NCI-H2196 treated with DMSO at 0.1 percent for 48 hours (cell line): ENCODE data around the gene NOTCH2.

ENCODE experiments used
- DNase-seq: peaks from one replicate; lab custom pipeline; 2025; ENCODE audit not compliant: unreplicated experiment; lab: John Stamatoyannopoulos, UW

NOTCH2 gene

DNA sequence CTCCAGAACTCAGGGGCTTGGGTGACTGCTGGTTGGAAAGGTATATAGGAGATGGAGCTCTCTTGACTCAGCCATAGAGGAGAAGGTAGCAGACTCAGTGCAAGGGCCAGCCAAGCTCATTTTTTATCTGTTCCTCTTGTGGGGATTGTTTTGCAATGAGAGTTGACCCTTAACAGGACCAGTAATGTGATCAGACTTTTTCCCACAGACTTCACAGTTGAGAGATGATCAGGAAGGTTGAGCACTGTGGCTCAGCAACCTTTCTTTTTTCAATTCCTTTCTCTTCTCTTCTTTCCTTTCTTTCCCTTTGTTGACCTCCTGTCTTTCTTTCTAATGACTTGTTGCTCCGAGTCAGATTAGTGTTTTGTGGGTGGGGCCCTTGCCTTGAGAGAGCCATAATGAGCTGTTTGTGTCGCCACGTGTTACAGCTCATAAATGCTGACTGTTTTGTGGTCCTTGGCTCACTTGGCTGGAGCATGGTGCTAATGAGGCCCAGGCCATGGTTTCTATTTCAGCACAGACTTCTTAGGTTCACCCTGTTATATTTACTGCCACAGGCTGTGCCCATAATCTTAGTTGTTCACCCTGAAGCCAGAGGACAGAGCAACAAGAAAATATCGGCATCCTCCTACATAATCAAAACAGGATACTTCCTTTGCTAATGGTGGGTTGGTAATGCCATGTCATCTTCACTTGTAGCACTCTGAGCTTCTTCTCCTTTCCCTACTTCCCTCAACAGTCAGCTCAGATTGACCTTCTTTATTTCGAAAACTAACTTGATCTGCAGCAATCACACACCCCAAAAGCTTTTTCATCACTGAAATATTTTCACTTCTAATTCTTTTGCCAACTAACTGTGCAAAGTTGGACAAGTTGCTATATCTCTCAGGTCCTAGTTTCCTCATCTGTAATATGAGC, 187.1 kb downstream of the NOTCH2 start:
- DNase-seq: no peak

DNA sequence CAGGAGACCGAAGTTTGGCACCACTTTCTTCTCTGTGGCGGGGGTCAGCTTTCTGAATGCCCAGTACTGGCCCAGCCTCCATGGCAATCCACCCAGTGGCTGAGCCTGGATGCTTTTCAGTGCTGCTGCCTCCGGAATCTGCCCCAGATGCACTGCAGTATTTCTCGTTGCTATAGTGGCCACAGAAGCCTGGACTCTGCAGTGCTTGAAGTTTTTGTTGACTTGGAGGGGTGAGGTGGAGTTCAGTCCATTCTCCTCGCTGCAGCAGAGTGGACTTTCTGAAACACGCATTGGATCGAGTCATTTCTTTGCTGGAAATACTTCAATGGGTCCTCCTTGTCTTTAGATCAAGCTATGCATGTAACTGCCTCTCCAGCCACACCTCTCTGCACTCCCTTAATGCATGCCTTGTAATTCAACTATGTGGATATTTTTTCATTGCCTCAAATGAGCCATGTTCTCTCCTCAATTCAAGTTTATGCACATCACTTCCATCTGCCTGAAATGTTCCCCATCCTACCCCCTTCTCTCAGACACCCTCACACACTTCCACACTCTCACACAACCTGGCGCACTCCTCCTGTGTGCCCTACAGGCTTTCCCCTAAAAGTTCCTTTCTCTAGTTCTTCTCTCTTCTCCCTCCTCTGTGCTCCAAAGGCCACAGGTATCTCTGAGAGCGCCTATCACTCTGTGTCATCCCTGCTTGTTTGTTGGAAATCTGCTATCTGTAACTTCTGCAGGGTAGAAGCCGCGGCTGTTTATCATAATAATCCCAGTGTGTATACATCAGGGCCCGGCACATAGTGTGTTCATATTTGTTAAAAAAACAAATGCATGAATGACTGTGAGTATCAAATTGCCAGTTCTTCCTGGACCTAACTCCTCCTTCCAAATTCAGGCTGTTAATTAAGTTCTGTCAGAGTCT, 189.7 kb downstream of the NOTCH2 start:
- DNase-seq: no peak

GRCh38 chr1:119878171-119878570, 191.3 kb downstream of the NOTCH2 start:
- DNase-seq: no peak

DNA sequence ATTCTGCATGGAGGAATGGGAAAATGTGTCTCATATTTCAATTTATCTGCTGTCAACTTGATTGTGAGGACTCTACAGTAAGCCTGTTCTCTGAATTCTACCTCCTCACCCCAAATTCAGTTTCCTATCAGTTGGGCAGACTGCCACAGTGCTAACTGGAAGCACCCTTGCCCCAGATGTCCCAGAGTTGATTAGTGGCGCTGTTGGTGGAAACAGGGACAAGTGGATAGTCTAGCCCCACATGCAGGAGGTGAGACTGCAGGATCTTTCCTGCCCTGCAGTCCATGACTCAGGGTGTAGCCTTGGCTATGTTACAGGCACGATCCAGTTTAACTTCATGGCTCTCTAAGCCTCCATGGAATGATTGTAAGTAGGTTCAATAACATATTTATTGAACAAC, 195.3 kb downstream of the NOTCH2 start:
- no peak for DNase-seq

GRCh38 chr1:119873135-119874015, 196.1 kb downstream of the NOTCH2 start:
- no peak for DNase-seq

DNA sequence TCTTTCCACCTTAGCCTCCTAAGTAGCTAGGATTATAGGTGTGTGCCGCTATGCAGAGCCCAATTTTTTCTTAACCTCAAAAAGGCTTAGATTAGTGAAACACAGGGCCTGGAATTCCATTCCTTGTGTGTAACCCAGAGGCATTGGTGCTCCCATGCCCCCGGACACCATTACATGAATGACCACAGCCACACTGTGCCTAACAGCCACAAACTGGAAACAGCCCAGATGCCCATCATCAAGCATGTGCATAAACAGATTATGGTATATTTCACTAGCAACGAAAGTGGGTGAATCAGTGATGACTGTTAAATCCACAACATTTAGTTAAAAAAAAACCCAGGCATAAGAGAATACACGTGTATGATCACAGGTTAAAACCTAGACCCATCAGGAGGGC, 197.6 kb downstream of the NOTCH2 start:
- no peak for DNase-seq

DNA sequence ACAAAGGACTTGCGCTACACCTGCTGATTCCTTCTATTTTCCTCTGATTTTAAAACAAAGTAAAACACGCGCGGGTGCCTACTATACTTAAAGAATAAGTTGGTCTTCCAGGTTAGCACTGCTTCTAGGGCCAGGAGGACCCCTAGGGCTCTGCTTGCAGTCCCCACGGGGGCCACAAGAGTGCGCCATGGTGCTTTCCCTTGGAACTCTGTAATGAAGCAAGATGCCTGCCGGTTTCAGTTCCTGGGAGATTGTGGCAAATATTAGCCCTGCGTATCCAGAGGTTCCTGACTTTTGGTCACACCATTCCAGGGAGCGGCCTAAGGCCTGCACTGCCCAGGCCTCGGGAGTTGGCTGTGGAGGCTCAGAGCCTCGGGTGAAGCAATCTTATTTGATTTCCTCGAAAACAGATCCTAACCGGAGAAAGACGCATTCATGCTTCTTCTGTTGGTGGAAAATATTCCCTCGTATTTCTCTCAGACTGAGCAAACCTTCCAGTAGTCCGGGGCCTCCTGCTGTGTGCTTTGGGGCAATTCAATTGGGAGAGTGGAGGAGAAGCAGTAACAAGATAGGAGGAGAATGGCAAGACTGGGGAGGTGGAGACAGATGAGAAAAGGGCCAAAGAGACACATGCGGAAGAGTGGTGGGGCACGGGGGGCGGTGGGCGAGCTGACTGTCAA, 198.4 kb downstream of the NOTCH2 start:
- DNase-seq: no peak

- no peak for DNase-seq
Measured at GRCh38 chr1:119869995-119870394, 199.5 kb downstream of the NOTCH2 start.

DNA sequence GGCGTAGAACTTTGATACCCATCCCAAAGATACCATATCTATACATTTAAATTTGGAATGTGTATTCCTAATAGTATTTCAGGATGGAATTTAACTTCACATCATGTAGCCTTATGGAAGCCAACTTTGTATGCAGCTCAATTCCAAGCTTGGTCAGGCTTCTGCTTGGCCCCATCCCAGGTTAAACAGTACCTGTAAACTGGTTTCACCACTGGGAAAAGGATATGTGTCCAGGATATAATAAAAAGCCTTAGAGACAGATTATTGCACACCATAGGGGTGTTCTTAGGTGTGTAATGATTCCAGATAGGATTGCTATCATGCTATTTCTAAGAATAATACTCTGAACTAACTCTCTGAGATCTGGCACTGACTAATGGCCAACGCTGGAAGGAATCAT, 201.3 kb downstream of the NOTCH2 start:
- DNase-seq: no peak

DNA sequence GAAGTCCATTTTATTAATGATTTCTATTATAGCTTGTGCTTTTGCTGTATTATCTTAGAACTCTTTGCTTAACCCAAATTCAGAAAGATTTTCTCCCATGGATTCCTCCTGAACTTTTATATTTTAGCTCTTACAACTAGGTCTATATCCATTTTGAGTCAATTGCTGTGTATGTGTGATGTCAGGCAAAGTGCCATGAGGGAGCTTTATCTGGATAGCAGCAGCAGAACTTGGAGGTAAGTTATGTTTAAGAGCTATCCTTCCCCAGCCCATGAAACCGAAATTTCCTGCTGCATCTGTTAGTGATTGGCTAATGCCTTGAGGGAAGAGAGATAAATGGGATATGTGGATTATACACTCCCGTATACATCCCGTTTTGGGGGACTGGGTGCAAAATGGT, 203.0 kb downstream of the NOTCH2 start:
- DNase-seq: no peak

DNA sequence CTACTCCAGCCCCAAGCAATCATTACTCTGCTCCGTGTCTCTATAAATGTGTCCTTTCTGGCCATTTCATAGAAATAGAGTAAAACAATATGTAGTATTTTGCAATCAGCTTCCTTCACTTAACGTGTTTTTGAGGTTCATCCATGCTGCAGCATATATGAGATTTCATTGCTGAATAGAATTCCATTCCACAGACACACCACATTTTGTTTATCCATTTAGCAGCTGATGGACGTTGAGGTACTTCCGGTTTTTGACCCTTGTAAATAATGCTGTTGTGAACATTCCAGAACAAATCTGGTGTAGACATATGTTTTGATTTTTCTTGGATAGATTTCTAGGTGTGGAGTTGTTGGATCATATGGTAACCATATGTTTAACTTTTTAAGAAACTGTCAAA, 203.8 kb downstream of the NOTCH2 start:
- no peak for DNase-seq

GRCh38 chr1:119862276-119862675, 207.2 kb downstream of the NOTCH2 start:
- no peak for DNase-seq
